Lung (tissue), 16 donors: ENCODE measurements around the gene IFNLR1. TPM values are rescaled to one million over a fixed set of nuclear protein-coding genes. Genes with fewer than 3 reads are reported as not detected.

Experiments used
- ATAC-seq: fragments of 200-7000 bp; cut with Tn5 transposase; one replicate; pipeline ENCODE4 v1.9.1; 2020; ENCODE audit warnings: moderate number of reproducible peaks; ENCODE audit not compliant: insufficient read depth, low FRiP score
- DNase-seq, 3 donors: peaks; one replicate each; pipeline ENCODE4 v3.0.0-alpha.2; 2013 to 2017
- H3K27ac ChIP-seq, 2 donors: one replicate each; pipeline ENCODE4 v1.5.1; 2013; ENCODE audit warnings: mild to moderate bottlenecking in 2 of 2, moderate library complexity in 2 of 2, control low read depth in 1 of 2, inconsistent platforms in 1 of 2, low read depth in 1 of 2, low read length in 1 of 2
- H3K27me3 ChIP-seq, 3 donors: one replicate each; pipeline ENCODE4 v1.5.1; 2013; ENCODE audit warnings: low read length in 2 of 3; ENCODE audit not compliant: control insufficient read depth in 3 of 3, insufficient read depth in 3 of 3
- H3K36me3 ChIP-seq, 4 donors: one replicate each; pipeline ENCODE4 v1.5.1; 2013; ENCODE audit warnings: low read length in 4 of 4, mild to moderate bottlenecking in 1 of 4, moderate library complexity in 1 of 4; ENCODE audit not compliant: control insufficient read depth in 4 of 4, insufficient read depth in 4 of 4
- H3K4me1 ChIP-seq, 5 donors: one replicate each; pipeline ENCODE4 v1.5.1; 2013; ENCODE audit warnings: low read length in 5 of 5, mild to moderate bottlenecking in 2 of 5, moderate library complexity in 1 of 5; ENCODE audit not compliant: control insufficient read depth in 5 of 5, insufficient read depth in 5 of 5
- H3K4me3 ChIP-seq: one replicate; pipeline ENCODE4 v1.5.1; 2013; ENCODE audit warnings: mild to moderate bottlenecking, control low read depth, moderate library complexity
- H3K9ac ChIP-seq, 2 donors: one replicate each; pipeline ENCODE4 v1.5.1; 2013; ENCODE audit warnings: low read length in 2 of 2, control low read depth in 1 of 2; ENCODE audit not compliant: insufficient read depth in 1 of 2
- H3K9me3 ChIP-seq, 4 donors: one replicate each; pipeline ENCODE4 v1.5.1; 2013; ENCODE audit warnings: low read length in 3 of 4, mild to moderate bottlenecking in 1 of 4, moderate library complexity in 1 of 4; ENCODE audit not compliant: control insufficient read depth in 4 of 4, insufficient read depth in 3 of 4
- WGBS, 2 donors: extraction: QIAGEN DNeasy Blood & Tissue Kit; methylation state at CpG; one replicate each; pipeline ENCODE4 v1.1.7; 2013; 5-methylcytosine and 5-hydroxymethylcytosine counted together
- long read RNA-seq, 5 donors: transcript quantifications; one replicate each; lab custom pipeline, GENCODE V29; 2026
- polyA plus RNA-seq, 2 donors: library from polyadenylated mRNA; stranded (reverse); fragments of 200-250 nt; gene quantifications; one replicate each; pipeline ENCODE4 v1.2.1, GENCODE V29; 2013
- total RNA-seq, 2 donors: library from RNA; depleted of rRNA in 1 of 2; stranded (reverse); fragments of >200 nt in 1 of 2; gene quantifications; one replicate each; pipeline ENCODE4 v1.2.1, GENCODE V29; 2014 to 2021
- TF ChIP-seq, protein P1 (sequence below): IDR thresholded peaks from 2 replicates; pipeline ENCODE4 v1.5.1; 2012; ENCODE audit warnings: mild to moderate bottlenecking; ENCODE audit errors: control extremely low read depth, extremely low read depth
- donor health status: control.
- donor health status: control.
- donor health status: Bipolar disorder and iron deficiency.
- donor health status: healthy.
- donor health status: DM: yes; HTN: yes; CAD: no.

The IFNLR1 gene
- total RNA-seq (1 to 10 TPM; 2.4 to 9.0 TPM), polyA plus RNA-seq (1 to 10 TPM; 1.2 to 3.0 TPM)
- long read RNA-seq, donor 1, partial matches to known transcripts = 0 of 1 reads
- long read RNA-seq, donor 1, other reads (novel, unspliced or antisense) = 0 of 1 reads
- long read RNA-seq, donor 2 = 0 reads
- long read RNA-seq, donor 3, full-length matches to known transcripts = 2 of 2 reads
- long read RNA-seq, donor 3, partial matches to known transcripts = 0 of 2 reads
- long read RNA-seq, donor 3, other reads (novel, unspliced or antisense) = 0 of 2 reads
- long read RNA-seq, donor 4 = 0 reads
- long read RNA-seq, donor 5, partial matches to known transcripts = 0 of 1 reads
- long read RNA-seq, donor 5, other reads (novel, unspliced or antisense) = 0 of 1 reads

DNA sequence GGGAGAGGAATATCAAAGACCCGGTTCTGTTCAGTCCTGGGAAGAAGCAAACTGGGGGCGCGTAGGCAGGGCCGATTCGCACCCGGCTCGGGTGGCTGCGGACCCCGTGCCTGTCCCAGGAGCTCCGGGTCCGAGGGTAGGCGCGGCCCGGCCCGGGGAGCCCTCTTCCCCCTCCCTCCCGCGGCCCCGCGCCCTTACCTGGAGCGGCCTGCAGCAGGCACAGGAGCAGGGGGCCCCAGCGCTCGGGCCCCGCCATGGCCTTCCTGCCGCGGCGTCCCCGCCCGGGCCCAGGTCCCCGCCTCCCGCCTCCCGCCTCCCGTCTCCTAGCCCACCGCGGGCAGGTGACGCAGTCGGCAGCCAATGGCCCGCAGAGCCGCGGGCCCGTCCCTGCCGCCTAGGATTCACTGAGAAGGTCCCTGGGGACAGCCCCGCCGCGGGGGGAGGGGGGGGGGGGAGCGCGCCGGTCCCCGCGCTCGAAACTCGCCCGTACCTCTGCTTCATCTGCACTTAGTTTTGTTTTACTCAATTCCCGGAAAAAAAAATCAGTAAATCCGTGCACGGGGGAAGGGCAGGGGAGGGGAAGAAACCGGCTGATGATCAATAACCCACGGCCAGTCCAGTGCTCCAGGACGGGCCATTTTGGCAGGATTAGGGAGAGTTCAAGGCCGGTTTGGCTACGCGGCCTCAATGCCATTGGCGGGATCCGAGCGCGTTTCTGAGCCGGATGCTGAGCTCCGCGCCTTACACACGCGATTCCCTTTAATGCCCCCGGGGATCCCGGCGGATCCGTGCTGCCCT is at the start of gene IFNLR1:
TSS of gene IFNLR1 (minus strand) at position 297 of the 798 bp plus-strand sequence. CDS start at position 256, 41 bp downstream.
- Histone ChIP-seq H3K4me1 (peaks cover 0 to 5% (median 3%) of the 10 kb centered on the region in 5 donors), H3K9ac (peak within 1 kb of the TSS; percentile 21 to 47), H3K36me3 (no peaks in the 10 kb centered on the region), H3K9me3 (peaks cover 0 to 2% (median 0%) of the 10 kb centered on the region in 4 donors), H3K27ac (peak within 1 kb of the TSS; percentile 68 to 82), H3K4me3 (peak within 1 kb of the TSS; percentile 26), H3K27me3 (peaks cover 0 to 28% (median 27%) of the 10 kb centered on the region in 3 donors)
- 1% methylated on average over 57 to 74 of the region's 74 CpGs for WGBS, 2 donors
- TF ChIP-seq, protein P1, sequence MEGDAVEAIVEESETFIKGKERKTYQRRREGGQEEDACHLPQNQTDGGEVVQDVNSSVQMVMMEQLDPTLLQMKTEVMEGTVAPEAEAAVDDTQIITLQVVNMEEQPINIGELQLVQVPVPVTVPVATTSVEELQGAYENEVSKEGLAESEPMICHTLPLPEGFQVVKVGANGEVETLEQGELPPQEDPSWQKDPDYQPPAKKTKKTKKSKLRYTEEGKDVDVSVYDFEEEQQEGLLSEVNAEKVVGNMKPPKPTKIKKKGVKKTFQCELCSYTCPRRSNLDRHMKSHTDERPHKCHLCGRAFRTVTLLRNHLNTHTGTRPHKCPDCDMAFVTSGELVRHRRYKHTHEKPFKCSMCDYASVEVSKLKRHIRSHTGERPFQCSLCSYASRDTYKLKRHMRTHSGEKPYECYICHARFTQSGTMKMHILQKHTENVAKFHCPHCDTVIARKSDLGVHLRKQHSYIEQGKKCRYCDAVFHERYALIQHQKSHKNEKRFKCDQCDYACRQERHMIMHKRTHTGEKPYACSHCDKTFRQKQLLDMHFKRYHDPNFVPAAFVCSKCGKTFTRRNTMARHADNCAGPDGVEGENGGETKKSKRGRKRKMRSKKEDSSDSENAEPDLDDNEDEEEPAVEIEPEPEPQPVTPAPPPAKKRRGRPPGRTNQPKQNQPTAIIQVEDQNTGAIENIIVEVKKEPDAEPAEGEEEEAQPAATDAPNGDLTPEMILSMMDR = no peak
- ATAC-seq = peak; percentile 79
- DNase-seq = peak; percentile 30 to 69 (median 64)

DNA sequence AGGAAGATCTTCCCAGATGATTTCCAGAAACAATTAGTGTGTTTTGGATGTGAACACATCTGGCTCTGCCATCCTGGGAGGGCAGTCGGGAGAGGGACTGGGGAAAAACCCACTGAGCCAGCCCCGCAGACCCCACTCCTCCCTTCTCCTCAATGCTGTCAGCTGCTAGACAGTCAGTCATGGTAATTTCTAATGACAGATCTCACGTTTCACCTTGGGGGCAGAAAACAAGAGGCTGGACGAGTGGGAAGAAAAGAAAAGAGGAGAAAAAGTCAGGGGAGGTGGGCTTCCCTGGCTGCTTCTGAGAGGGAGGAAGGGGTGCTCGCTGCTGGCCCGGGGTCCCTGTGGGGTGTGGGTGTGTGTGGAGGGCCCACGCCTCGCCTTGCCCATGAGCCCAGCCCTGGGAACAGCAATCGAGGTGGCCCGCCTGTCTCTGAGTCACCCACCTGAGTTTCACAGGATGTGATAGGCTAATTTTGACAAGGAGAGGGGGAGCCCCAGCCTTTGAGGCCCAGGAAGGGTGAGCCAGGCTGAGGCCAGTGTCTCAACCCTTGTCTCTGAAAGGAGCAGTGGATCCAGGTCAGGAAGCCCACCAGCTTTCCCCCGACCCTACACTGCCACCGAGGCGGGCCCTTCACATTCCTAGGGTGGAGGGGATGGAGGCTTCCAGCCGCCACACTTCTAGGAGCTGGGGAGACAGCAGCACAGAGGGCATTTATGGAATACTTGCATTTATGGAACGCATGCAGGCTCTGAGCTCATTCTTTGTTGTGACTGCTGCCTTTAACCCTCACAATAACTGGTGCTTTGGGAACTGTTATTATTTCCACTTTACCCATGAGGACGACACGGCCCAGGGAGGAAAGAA is 49.1 kb upstream of the IFNLR1 start:
- Histone ChIP-seq H3K4me1 (peaks cover 0 to 6% (median 0%) of the 10 kb centered on the region in 5 donors), H3K9ac (no peak overlapping the region), H3K36me3 (no peaks in the 10 kb centered on the region), H3K9me3 (peaks cover 0 to 2% (median 0%) of the 10 kb centered on the region in 4 donors), H3K27ac (no peak overlapping the region), H3K27me3 (no peaks in the 10 kb centered on the region), H3K4me3 (no peak overlapping the region)
- WGBS, 2 donors = 57 to 69% methylated on average over 17 of the region's 17 CpGs
- DNase-seq (peak in 2 of 3 donors; percentile 20 to 42), ATAC-seq (no peak)
- TF ChIP-seq, protein P1 = no peak

DNA sequence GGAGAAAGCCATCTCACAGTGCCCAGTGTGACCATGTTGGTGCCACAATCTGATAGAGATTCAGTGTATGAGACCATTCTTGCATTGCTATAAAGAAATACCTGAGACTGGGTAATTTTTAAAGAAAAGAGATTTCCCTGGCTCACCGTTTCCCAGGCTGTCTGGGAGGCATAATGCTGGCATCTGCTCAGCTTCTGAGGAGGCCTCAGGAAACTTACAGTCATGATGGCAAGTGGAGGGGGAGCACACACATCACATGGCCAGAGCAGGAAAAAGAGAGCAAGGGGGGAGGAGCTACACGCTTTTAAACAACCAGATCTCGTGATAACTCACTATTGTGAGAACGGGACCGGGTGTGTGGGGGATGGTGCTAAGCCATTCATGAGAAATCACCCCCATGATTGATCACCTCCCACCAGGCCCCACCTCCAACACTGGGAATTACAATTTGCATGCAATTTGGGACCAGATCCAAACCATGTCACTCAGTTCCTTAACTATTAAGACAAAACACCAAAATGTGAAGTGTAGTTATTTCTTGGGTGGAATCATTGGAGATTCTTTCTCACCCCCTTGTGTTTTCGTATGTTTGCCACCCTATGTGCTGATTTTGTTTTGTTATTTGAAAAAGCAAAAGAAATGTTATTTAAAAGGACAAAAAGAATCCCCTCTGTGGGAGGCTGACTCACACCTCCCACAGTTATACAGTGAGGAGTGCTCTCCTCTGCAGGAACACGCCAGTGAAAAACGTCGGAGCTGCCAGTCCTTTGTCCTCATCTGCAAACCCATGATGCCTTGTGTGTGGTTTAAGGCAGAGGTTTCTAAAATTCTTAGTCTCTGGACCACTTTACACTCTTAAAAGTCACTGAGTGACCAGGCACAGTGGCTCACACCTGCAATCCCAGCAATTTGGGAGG is 46.9 kb upstream of the IFNLR1 start:
- Histone ChIP-seq H3K9me3 (peaks cover 0 to 2% (median 0%) of the 10 kb centered on the region in 4 donors), H3K27ac (no peak overlapping the region), H3K9ac (no peak overlapping the region), H3K36me3 (no peaks in the 10 kb centered on the region), H3K4me1 (peaks cover 0 to 6% (median 0%) of the 10 kb centered on the region in 5 donors), H3K4me3 (no peak overlapping the region), H3K27me3 (no peaks in the 10 kb centered on the region)
- TF ChIP-seq, protein P1 = no peak
- ATAC-seq = no peak
- DNase-seq = no peak
- WGBS, 2 donors = 75 to 84% methylated on average over 9 of the region's 9 CpGs
